Measurements from ENCODE around the gene ZNF423.

ZNF423 gene

GRCh38 chr16:49695782-49696413, 160.0 kb downstream of the ZNF423 start:
- Mint-ChIP-seq H3K4me1 (peaks cover 74% of the 10 kb centered on the region), H3K27me3 (ENCODE audit: low read depth, poor library complexity) (peaks cover 3% of the 10 kb centered on the region), H3K4me3 (no peak overlapping the region), H3K9me3 (no peaks in the 10 kb centered on the region), H3K36me3 (ENCODE audit: low read depth) (no peaks in the 10 kb centered on the region), H3K27ac (peak overlapping the region; percentile 84)
- TF ChIP-seq CTCF (IDR thresholded peaks at IDR 0.05) = no peak
- no peak for DNase-seq

- H3K4me1 Mint-ChIP-seq = peaks cover 58% of the 10 kb centered on the region
- no peak overlapping the region for H3K4me3 Mint-ChIP-seq
- no peak for DNase-seq
- no peak for TF ChIP-seq CTCF (IDR thresholded peaks at IDR 0.05)
- H3K27me3 Mint-ChIP-seq (ENCODE audit: low read depth, poor library complexity) = no peaks in the 10 kb centered on the region
- no peak overlapping the region for H3K27ac Mint-ChIP-seq
- no peaks in the 10 kb centered on the region for H3K9me3 Mint-ChIP-seq
- H3K36me3 Mint-ChIP-seq (ENCODE audit: low read depth) = peaks cover 6% of the 10 kb centered on the region
Observed at GRCh38 chr16:49693445-49693844, 162.5 kb downstream of the ZNF423 start.

- Mint-ChIP-seq H3K27me3 (ENCODE audit: low read depth, poor library complexity) (peaks cover 6% of the 10 kb centered on the region), H3K9me3 (no peaks in the 10 kb centered on the region), H3K4me1 (peaks cover 48% of the 10 kb centered on the region), H3K36me3 (ENCODE audit: low read depth) (peaks cover 8% of the 10 kb centered on the region), H3K27ac (no peak overlapping the region), H3K4me3 (no peak overlapping the region)
- no peak for DNase-seq
- no peak for TF ChIP-seq CTCF (IDR thresholded peaks at IDR 0.05)
Observed at GRCh38 chr16:49690778-49691177, 165.1 kb downstream of the ZNF423 start.

- peaks cover 6% of the 10 kb centered on the region for H3K27me3 Mint-ChIP-seq (ENCODE audit: low read depth, poor library complexity)
- H3K36me3 Mint-ChIP-seq (ENCODE audit: low read depth) = peaks cover 8% of the 10 kb centered on the region
- H3K4me3 Mint-ChIP-seq = no peak overlapping the region
- DNase-seq = no peak
- H3K4me1 Mint-ChIP-seq = peaks cover 35% of the 10 kb centered on the region
- H3K9me3 Mint-ChIP-seq = no peaks in the 10 kb centered on the region
- no peak for TF ChIP-seq CTCF (IDR thresholded peaks at IDR 0.05)
- H3K27ac Mint-ChIP-seq = no peak overlapping the region
Observed at GRCh38 chr16:49688036-49688697, 167.7 kb downstream of the ZNF423 start.

- Mint-ChIP-seq H3K4me1 (peaks cover 38% of the 10 kb centered on the region), H3K36me3 (ENCODE audit: low read depth) (peaks cover 8% of the 10 kb centered on the region), H3K27me3 (ENCODE audit: low read depth, poor library complexity) (peaks cover 6% of the 10 kb centered on the region), H3K9me3 (no peaks in the 10 kb centered on the region), H3K4me3 (no peak overlapping the region), H3K27ac (peak overlapping the region; percentile 56)
- DNase-seq = no peak
- TF ChIP-seq CTCF (IDR thresholded peaks at IDR 0.05) = no peak
Observed at GRCh38 chr16:49687476-49688002, 168.4 kb downstream of the ZNF423 start.

Data from nephron progenitor cell (in vitro differentiated cells).